Ishikawa (cell line): ENCODE data around the gene PIGP.

Experiments used
- CEBPB ChIP-seq: IDR thresholded peaks from 2 replicates; pipeline ENCODE4 v1.6.1; 2012
- CREB1 ChIP-seq: IDR thresholded peaks from 2 replicates; pipeline ENCODE4 v1.6.1; 2012; ENCODE audit warnings: low read depth
- EGR1 ChIP-seq: IDR thresholded peaks from 2 replicates; pipeline ENCODE4 v1.6.1; 2012
- EP300 ChIP-seq: IDR thresholded peaks from 2 replicates; pipeline ENCODE4 v1.6.1; 2012; ENCODE audit warnings: borderline replicate concordance
- FOXM1 ChIP-seq: IDR thresholded peaks from 2 replicates; pipeline ENCODE4 v1.6.1; 2012; ENCODE audit warnings: low read depth, borderline replicate concordance
- MAX ChIP-seq: IDR thresholded peaks from 2 replicates; pipeline ENCODE4 v1.6.1; 2012
- NFIC ChIP-seq: IDR thresholded peaks from 2 replicates; pipeline ENCODE4 v1.6.1; 2012
- RAD21 ChIP-seq: IDR thresholded peaks from 2 replicates; pipeline ENCODE4 v1.6.1; 2012; ENCODE audit warnings: low read depth
- TAF1 ChIP-seq: IDR thresholded peaks from 2 replicates; pipeline ENCODE4 v1.6.1; 2012; ENCODE audit warnings: low read depth, mild to moderate bottlenecking
- TEAD4 ChIP-seq: IDR thresholded peaks from 2 replicates; pipeline ENCODE4 v1.6.1; 2012
- YY1 ChIP-seq: IDR thresholded peaks from 2 replicates; pipeline ENCODE4 v1.6.1; 2012; ENCODE audit warnings: low read depth
- ZBTB7A ChIP-seq: IDR thresholded peaks from 2 replicates; pipeline ENCODE4 v1.6.1; 2012; ENCODE audit warnings: low read depth
- TF ChIP-seq, protein P1 (sequence below): IDR thresholded peaks from 2 replicates; pipeline ENCODE4 v1.6.1; 2012; ENCODE audit warnings: low read depth, mild to moderate bottlenecking

GRCh38 chr21:37032877-37033471, 39.9 kb downstream of the PIGP start:
- TF ChIP-seq TAF1 (no peak), CEBPB (no peak), ZBTB7A (no peak), YY1 (no peak), FOXM1 (no peak), NFIC (no peak), CREB1 (no peak), EP300 (no peak), TEAD4 (no peak), MAX (no peak), RAD21 (no peak), EGR1 (no peak)
- TF ChIP-seq, protein P1, sequence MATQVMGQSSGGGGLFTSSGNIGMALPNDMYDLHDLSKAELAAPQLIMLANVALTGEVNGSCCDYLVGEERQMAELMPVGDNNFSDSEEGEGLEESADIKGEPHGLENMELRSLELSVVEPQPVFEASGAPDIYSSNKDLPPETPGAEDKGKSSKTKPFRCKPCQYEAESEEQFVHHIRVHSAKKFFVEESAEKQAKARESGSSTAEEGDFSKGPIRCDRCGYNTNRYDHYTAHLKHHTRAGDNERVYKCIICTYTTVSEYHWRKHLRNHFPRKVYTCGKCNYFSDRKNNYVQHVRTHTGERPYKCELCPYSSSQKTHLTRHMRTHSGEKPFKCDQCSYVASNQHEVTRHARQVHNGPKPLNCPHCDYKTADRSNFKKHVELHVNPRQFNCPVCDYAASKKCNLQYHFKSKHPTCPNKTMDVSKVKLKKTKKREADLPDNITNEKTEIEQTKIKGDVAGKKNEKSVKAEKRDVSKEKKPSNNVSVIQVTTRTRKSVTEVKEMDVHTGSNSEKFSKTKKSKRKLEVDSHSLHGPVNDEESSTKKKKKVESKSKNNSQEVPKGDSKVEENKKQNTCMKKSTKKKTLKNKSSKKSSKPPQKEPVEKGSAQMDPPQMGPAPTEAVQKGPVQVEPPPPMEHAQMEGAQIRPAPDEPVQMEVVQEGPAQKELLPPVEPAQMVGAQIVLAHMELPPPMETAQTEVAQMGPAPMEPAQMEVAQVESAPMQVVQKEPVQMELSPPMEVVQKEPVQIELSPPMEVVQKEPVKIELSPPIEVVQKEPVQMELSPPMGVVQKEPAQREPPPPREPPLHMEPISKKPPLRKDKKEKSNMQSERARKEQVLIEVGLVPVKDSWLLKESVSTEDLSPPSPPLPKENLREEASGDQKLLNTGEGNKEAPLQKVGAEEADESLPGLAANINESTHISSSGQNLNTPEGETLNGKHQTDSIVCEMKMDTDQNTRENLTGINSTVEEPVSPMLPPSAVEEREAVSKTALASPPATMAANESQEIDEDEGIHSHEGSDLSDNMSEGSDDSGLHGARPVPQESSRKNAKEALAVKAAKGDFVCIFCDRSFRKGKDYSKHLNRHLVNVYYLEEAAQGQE, result no peak
